ENCODE data around the gene BNIP5. TPM values are rescaled to one million over a fixed set of nuclear protein-coding genes. Genes with fewer than 3 reads are reported as not detected.

The BNIP5 gene
- total RNA-seq, 1 experiment from 2014 or later, result not detected

DNA sequence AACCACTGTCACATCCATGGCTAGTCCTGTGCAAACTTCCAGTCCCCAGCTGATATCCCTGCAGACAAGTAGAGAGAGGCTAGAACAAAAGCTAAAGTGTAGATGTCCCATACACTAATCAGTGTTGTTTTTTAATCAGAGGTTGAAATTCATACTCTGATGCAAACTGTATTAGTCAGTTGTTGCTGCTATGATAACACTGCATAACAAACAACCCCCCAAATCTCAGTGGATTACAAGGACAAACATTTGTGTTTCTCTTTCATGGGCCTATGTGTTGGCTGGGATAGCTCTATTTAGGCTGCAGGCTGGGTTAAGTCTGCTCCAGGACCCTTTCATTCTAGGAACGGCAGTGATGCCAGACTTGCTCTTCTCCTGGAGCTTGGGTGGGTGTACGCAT is 26.8 kb downstream of the BNIP5 start (continued):
- TF ChIP-seq, protein P1, sequence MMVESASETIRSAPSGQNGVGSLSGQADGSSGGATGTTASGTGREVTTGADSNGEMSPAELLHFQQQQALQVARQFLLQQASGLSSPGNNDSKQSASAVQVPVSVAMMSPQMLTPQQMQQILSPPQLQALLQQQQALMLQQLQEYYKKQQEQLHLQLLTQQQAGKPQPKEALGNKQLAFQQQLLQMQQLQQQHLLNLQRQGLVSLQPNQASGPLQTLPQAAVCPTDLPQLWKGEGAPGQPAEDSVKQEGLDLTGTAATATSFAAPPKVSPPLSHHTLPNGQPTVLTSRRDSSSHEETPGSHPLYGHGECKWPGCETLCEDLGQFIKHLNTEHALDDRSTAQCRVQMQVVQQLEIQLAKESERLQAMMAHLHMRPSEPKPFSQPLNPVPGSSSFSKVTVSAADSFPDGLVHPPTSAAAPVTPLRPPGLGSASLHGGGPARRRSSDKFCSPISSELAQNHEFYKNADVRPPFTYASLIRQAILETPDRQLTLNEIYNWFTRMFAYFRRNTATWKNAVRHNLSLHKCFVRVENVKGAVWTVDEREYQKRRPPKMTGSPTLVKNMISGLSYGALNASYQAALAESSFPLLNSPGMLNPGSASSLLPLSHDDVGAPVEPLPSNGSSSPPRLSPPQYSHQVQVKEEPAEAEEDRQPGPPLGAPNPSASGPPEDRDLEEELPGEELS (CRISPR knock-in tag; IDR thresholded peaks at IDR 0.05), result no peak
- TF ChIP-seq, protein P2, sequence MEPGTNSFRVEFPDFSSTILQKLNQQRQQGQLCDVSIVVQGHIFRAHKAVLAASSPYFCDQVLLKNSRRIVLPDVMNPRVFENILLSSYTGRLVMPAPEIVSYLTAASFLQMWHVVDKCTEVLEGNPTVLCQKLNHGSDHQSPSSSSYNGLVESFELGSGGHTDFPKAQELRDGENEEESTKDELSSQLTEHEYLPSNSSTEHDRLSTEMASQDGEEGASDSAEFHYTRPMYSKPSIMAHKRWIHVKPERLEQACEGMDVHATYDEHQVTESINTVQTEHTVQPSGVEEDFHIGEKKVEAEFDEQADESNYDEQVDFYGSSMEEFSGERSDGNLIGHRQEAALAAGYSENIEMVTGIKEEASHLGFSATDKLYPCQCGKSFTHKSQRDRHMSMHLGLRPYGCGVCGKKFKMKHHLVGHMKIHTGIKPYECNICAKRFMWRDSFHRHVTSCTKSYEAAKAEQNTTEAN (CRISPR knock-in tag; IDR thresholded peaks at IDR 0.05), result no peak
- TF ChIP-seq ZNF232 (CRISPR knock-in tag; IDR thresholded peaks at IDR 0.05), result no peak
- TF ChIP-seq, protein P3, sequence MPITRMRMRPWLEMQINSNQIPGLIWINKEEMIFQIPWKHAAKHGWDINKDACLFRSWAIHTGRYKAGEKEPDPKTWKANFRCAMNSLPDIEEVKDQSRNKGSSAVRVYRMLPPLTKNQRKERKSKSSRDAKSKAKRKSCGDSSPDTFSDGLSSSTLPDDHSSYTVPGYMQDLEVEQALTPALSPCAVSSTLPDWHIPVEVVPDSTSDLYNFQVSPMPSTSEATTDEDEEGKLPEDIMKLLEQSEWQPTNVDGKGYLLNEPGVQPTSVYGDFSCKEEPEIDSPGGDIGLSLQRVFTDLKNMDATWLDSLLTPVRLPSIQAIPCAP (CRISPR knock-in tag; IDR thresholded peaks at IDR 0.05), result no peak

DNA sequence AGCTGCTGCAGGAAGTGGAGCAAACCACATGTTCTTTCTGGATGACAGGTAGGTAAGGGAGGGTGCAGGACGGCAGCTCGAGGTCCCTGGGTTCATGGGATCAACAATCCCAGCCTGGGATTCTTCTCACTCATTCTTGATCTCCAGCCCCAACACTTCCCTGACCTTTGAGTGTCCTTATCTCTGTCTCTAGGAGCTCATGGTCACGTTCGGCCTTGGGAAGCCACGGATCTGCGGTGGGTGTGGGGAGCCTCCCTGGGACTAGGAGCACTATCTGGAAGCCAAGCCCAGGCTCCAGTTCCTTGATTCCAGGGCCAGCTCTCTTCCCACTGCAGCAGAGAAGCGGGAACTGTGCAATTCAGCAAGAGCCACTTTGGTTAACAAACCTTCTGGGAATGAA is 27.5 kb downstream of the BNIP5 start:
- no peak for DNase-seq (ENCODE audit: low spot score)
- no peak for TF ChIP-seq ZNF121 (CRISPR knock-in tag; IDR thresholded peaks at IDR 0.05)
- TF ChIP-seq RELA (CRISPR knock-in tag; IDR thresholded peaks at IDR 0.05; ENCODE audit: borderline replicate concordance), result no peak
- TF ChIP-seq, protein P4, sequence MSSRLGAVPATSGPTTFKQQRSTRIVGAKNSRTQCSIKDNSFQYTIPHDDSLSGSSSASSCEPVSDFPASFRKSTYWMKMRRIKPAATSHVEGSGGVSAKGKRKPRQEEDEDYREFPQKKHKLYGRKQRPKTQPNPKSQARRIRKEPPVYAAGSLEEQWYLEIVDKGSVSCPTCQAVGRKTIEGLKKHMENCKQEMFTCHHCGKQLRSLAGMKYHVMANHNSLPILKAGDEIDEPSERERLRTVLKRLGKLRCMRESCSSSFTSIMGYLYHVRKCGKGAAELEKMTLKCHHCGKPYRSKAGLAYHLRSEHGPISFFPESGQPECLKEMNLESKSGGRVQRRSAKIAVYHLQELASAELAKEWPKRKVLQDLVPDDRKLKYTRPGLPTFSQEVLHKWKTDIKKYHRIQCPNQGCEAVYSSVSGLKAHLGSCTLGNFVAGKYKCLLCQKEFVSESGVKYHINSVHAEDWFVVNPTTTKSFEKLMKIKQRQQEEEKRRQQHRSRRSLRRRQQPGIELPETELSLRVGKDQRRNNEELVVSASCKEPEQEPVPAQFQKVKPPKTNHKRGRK (CRISPR knock-in tag; IDR thresholded peaks at IDR 0.05; ENCODE audit: borderline replicate concordance), result no peak
- TF ChIP-seq MXD4 (CRISPR knock-in tag; IDR thresholded peaks at IDR 0.05; ENCODE audit: borderline replicate concordance), result no peak
- TF ChIP-seq, protein P5, sequence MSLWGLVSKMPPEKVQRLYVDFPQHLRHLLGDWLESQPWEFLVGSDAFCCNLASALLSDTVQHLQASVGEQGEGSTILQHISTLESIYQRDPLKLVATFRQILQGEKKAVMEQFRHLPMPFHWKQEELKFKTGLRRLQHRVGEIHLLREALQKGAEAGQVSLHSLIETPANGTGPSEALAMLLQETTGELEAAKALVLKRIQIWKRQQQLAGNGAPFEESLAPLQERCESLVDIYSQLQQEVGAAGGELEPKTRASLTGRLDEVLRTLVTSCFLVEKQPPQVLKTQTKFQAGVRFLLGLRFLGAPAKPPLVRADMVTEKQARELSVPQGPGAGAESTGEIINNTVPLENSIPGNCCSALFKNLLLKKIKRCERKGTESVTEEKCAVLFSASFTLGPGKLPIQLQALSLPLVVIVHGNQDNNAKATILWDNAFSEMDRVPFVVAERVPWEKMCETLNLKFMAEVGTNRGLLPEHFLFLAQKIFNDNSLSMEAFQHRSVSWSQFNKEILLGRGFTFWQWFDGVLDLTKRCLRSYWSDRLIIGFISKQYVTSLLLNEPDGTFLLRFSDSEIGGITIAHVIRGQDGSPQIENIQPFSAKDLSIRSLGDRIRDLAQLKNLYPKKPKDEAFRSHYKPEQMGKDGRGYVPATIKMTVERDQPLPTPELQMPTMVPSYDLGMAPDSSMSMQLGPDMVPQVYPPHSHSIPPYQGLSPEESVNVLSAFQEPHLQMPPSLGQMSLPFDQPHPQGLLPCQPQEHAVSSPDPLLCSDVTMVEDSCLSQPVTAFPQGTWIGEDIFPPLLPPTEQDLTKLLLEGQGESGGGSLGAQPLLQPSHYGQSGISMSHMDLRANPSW (CRISPR knock-in tag; conservative IDR thresholded peaks at IDR 0.05; ENCODE audit: low read depth), result no peak
- TF ChIP-seq, protein P3 (CRISPR knock-in tag; IDR thresholded peaks at IDR 0.05), result no peak
- no peak for TF ChIP-seq ZNF317 (CRISPR knock-in tag; IDR thresholded peaks at IDR 0.05; ENCODE audit: borderline replicate concordance, low read depth)
- TF ChIP-seq, protein P6, sequence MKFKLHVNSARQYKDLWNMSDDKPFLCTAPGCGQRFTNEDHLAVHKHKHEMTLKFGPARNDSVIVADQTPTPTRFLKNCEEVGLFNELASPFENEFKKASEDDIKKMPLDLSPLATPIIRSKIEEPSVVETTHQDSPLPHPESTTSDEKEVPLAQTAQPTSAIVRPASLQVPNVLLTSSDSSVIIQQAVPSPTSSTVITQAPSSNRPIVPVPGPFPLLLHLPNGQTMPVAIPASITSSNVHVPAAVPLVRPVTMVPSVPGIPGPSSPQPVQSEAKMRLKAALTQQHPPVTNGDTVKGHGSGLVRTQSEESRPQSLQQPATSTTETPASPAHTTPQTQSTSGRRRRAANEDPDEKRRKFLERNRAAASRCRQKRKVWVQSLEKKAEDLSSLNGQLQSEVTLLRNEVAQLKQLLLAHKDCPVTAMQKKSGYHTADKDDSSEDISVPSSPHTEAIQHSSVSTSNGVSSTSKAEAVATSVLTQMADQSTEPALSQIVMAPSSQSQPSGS (CRISPR knock-in tag; IDR thresholded peaks at IDR 0.05; ENCODE audit: borderline replicate concordance, low read depth), result no peak
- TF ChIP-seq, protein P7, sequence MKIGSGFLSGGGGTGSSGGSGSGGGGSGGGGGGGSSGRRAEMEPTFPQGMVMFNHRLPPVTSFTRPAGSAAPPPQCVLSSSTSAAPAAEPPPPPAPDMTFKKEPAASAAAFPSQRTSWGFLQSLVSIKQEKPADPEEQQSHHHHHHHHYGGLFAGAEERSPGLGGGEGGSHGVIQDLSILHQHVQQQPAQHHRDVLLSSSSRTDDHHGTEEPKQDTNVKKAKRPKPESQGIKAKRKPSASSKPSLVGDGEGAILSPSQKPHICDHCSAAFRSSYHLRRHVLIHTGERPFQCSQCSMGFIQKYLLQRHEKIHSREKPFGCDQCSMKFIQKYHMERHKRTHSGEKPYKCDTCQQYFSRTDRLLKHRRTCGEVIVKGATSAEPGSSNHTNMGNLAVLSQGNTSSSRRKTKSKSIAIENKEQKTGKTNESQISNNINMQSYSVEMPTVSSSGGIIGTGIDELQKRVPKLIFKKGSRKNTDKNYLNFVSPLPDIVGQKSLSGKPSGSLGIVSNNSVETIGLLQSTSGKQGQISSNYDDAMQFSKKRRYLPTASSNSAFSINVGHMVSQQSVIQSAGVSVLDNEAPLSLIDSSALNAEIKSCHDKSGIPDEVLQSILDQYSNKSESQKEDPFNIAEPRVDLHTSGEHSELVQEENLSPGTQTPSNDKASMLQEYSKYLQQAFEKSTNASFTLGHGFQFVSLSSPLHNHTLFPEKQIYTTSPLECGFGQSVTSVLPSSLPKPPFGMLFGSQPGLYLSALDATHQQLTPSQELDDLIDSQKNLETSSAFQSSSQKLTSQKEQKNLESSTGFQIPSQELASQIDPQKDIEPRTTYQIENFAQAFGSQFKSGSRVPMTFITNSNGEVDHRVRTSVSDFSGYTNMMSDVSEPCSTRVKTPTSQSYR (CRISPR knock-in tag; IDR thresholded peaks at IDR 0.05), result no peak
- no peak for TF ChIP-seq HMGA2 (CRISPR knock-in tag; IDR thresholded peaks at IDR 0.05)
- no peak for TF ChIP-seq ZNF671 (CRISPR knock-in tag; IDR thresholded peaks at IDR 0.05)
- Mint-ChIP-seq H3K27ac (no peak overlapping the region), H3K4me3 (no peak overlapping the region), H3K27me3 (ENCODE audit: low read depth) (no peaks in the 10 kb centered on the region), H3K36me3 (no peaks in the 10 kb centered on the region), H3K4me1 (peaks cover 10% of the 10 kb centered on the region), H3K9me3 (peaks cover 9% of the 10 kb centered on the region)
- no peak for ATAC-seq
- POLR2A ChIA-PET, result no interaction called here
- CTCF ChIA-PET, result no interaction called here
